Suppressor macrophage treated with lipopolysaccharide for 4 hours (primary cell): ENCODE data around the gene GRIK4.
"Not testable (repeated sequence)": the region's sequence is repeated elsewhere in the genome, so short reads cannot be mapped to it uniquely, and the experiment has no call there.

Experiments used
- DNase-seq: peaks from one replicate; pipeline ENCODE4 v3.0.0-alpha.2; 2020

GRIK4 gene

DNA sequence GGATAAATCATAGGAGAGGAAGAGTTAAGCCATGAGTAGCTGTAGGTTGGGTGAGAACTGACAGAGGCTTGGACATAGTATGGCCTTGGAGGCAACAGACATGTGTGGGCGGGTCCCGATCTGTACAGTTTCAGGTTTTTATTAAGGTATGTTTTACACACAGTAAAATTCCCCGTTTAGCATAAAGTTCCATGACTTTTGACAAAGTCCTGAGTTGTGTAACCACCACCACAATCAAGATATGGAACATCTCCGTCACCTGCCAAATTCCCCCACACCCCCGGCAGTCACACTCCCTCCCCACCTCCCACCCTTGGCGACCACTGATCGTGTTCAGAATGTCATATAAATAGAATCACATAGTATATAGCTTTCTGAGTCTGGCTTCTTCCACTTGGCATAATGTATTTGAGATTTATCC, 68.1 kb downstream of the GRIK4 start:
- DNase-seq, result no peak

DNA sequence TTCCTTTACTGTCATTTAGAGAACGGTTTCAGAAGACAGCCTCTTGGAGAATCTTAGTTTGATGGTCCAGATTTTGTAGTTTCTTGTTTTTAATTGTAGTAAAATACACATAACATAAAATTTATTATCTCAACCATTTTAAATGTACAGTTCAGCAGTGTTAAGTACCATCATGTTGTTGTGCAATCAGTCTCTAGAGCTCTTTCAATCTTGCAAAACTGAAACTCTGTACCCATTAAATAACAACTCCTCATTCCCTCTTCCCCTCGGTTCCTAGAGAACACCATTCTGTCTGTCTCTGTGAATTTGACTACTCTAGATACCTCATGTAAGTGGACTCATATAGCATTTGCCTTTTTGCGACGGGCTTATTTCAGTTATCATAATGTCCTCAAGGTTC, 69.8 kb downstream of the GRIK4 start:
- peak; percentile 29 for DNase-seq

DNA sequence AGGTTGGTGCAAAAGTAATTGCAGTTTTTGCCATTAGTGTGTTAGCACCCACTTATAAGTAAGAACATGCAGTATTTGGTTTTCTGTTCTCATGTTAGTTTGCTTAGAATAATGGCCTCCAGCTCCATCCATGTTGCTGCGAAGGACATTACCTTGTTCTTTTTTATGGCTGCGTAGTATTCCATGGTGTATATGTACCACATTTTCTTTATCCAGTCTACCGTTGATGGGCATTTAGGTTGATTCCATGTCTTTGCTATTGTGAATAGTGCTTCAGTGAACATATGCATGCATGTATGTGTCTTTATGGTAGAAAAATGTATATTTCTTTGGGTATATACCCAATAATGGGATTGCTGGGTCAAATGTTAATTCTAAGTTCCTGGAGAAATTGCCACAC, 71.0 kb downstream of the GRIK4 start:
- DNase-seq, result not testable (repeated sequence)

DNA sequence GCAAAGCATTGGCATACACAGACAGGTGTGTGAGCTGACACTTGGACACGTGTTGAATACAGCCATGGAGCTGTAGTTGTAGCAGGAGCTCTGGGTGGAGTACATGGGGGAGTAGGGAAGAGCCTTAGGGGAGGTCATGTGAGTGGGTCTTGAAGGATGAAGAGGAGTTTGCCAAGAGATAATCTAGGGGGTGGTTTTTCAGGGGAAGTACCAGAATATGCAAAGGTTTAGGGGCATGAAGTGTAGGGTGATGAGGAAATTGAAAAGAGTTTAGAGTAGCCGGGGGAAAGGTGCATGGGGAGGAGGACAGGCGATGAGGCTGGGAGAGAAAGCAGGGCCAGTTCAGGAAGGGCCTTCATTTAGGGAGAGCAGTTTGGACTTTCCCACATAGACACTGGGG, 74.5 kb downstream of the GRIK4 start:
- DNase-seq, result no peak

DNA sequence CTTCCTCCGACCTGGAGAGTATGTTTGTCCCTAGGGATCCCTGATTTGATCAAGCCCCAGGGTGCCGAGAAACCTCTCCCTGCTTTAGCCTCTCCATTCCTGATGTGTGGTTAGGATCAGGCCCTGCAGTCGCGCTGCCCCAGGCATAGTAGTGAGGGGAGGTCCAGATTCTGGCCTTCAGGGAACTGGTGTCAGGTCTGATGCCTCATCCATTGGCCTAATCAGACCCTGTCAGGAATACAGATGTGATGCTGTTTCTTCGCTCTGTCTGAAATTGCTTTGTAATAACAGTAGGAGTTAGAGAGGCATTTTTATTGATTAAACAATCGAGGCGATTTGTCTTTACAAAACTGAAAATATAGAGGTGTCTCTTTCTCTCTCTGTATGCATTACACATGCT, 75.2 kb downstream of the GRIK4 start:
- no peak for DNase-seq

DNA sequence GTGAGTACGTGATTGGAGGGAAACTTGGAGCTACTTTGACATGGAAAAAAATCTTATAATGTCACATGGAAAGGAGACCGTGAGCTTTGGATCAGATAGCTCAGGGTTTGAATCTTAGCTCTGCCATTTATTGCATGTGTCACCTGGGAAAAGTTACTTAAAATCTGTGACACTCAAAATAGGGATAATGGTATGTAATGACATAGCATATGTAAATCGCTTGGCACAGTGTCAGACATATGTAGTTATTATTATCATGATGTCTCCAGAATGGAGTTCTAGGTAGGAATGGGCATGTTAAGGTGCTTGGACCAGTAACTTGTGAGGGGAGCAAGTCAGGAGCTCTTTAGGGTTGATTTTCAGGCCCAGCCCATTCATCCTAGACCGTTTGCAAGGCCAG, 75.8 kb downstream of the GRIK4 start:
- no peak for DNase-seq

DNA sequence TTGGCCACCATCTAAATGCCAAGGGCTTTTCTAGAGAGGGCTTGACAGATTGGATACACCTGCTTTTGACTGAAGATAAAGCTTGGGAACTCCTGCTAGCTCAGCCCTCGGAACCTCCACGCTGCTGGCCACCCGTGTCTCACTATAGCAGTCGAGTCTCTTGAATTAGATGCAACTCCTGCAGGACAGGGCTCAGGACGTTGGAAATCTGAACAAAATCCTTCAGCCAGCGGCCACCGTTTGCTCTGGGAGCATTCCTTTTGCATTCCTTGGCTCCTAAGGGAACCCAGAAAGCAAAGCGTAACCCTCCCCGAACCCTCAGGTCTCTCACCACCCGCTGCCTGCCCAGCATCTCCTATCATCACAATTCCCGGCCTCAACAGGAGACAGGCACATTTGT, 77.8 kb downstream of the GRIK4 start:
- DNase-seq, result no peak

DNA sequence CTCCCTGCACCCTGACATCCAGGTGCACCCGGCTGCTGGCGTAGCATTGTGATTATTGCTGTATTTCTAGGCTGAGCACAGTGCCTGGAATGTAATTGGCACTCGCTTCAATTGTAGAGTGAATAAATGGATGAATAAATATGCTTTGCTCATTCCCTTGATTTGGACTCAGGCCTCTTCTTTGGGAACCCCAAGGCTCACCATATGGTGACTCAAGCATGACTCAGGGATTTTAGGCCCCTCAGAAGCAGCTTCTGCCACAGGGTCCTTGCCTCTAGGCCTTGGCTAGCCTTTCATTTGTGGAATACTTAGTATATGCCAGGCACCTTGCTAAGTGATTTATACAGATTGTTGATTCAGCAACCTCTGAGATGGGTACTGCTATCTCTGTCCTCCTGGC, 78.9 kb downstream of the GRIK4 start:
- no peak for DNase-seq

DNA sequence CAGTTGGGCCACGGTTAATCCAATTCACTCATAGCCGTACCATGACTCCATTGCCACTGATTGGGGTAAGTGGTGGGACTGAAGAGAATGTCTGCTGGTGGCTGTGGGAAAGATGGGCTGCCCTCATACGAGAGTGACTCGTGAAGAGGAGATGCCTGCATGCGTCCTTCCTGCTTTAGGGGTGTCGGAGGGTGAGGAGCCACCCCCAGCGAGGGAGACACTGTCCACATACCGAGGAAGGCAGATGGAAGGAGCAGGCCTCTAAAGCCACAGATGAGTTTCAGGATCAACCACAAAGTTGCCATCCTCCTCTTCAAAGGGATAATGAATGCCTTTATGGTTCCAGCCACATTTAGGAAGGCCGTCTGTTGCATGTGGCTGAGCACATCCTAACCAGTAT, 83.2 kb downstream of the GRIK4 start:
- DNase-seq, result no peak

DNA sequence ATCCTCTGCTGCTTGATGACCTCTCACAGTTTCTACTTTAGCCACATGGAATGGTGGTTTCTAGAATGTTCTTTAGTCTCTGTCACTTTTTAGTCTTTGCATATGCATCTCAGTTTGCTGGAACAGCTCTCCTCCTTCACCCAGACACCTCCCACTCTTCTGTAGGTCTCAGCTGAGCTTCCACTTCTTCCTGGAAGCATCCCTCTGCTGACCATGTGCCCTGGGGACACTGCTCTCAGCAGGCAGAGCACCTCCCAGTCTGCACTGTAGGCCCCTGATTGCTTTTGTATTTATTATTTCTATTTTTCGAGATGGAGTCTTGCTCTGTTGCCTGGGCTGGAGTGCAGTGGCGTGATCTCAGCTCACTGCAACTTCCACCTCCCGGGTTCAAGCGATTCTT, 84.0 kb downstream of the GRIK4 start:
- no peak for DNase-seq

DNA sequence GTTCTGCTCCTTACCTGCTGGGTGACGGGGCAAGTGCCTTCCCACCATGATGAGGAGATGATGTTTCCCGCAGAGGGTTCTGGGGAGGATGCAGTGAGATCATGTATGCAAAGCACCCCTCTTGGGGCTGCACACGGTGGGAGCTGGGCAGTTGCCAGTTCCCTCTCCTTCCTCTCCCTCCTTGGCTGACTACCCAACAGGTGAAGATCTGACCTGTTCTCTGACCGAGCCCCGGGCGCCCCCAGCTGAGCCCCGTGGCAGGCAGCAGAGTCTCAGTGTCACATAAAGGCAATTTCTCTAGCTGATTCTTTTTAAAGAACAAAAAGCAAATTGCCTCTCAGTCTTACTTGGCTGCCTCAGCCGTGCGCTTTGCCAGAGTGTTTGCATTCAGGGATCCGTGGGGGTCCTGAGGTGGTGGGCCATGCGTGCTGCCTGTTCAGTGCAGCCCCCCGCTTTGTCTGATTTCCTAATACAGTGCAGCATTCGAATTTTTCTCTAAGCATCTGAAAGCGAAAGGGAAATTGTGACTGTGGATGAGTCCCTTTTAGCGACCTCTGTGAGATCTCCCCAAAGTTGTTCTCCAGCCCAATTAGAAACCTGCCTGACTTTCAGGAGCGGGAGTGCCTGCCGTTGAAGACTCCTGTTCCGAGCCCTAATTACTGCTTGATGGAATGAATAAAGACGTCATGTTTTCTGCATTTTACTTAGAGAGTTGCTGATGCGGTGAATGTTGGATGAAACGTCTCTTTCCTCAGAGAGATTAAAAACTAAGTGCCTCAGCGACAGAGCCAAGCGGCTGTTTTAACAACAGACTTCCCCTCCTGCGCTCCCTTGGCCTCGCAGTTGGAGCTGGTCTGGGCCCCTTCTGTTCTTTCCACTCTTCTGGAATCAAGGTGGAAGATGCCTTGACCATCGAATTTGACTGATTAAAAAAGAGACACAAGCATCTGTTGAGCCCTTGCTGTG, 86.0 kb downstream of the GRIK4 start:
- DNase-seq, result no peak

DNA sequence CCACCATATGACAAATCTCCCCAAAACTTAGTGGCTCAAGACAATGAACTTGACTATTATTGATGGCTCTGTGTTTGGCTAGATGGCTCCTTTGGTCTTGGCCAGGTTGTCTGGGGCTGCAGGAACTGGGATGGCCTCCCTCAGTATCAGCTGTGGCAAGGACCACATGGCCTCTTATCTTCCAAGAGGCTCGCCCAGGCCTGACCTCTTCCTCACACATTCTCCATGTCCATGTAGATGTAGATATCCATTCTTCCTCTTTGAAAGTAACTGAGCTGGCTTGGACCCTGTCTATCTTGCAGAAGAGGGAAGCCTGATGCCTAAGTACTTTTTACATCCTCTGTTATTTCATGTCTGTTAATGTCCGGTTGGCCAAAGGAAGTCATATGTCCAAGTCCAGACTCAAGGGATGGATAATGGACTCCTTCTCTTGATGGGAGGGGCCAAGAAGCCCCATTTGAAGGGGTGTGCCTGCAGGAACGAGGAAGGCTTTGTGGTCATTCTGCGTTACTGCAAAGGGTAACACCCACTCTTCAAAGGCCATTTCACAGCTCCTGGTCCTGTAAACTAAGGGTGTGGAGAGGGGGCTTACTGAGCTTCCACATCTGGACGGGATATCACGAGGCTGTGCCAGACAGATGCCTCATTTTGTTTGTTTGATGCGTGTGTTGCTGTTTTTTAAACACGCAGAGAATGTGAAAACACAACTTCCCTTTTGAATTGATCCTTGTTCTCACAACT, 87.1 kb downstream of the GRIK4 start:
- DNase-seq, result no peak

DNA sequence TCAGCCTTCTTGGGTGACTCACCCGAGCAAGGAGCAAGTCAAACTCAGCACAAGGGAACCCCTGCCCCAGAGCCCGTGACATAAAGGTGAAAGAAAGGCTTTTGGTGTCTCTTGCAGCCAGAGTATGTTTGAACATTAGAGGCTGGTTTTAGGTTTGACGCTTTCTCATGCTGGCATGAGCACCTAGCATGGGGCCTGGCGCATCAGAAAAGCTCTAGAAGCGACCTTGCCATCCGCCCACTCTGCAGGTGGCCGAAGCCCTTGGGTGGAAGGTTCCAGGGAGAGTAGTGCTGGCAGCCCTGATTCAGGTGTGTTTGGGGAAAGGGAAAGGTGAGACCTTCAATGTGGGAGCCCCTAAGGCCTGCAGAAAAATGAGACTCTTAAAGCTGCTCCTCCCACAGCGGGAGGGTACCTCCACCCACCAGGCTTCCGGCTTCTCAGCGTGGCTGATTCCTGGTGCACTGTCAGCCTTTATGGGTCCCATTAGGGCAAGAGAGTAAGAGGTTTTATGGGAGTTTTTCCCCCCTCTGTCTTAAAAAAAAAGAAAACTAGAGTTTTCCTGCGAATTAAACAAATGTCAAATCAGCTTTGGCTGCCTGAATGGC, 88.4 kb downstream of the GRIK4 start:
- DNase-seq, result no peak

DNA sequence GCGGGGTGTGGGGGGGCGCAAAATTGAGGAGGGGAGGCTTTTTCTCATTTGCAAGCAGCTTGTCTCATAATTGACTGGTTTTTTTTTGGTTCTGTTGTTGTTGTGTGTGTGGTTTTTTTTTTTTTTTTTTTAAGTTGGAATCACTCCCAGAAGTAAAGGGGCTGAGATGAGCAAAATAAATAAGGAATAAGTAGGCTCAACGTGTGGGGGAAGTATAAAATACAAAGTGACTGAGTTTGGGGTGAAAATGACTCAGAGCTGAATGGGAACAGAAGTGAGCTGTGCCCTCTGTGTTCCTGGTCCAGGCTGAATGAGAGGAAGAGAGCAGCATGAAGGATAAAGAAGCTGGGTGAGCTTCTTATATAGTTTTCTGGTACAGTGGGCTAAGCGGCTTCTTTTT, 90.0 kb downstream of the GRIK4 start:
- DNase-seq, result peak; percentile 14

DNA sequence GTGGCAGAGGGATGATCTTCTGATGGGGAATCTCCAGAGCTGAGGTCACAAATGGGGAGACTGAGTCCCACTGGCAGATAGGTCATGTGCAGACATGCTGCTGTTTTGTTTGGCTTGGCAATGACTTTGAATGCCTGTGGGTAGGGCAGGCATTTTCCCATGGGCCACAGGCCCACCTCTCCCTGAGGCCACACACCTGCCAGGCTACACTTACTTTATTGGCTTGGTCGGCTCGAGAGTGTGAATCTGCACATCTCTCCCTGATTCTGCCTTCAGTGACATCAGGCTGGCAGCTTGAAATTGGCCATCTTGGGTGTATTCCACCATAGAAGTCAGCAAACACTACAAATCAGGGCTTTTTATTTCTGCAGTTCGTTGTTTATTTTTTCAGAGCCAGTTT, 91.5 kb downstream of the GRIK4 start:
- DNase-seq, result no peak

DNA sequence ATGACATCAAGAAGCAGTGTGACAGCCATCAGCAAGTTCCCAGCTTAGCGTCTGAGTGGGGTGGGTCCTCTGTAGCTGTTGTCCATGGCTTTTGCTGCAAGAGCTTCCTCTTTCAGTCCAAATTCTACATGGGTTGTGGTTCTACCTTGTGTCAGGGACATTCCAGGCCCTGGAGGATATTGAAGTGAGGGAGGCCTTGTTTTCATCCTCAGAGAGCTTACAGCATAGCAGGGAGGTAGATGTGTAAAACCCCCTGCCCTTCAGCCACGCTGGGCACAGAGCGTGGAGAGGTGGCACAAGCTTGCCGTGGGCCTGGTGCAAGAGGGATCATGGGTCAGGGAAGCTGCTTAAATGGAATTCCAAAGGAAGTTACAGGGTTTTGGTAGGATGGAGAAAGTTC, 93.9 kb downstream of the GRIK4 start:
- no peak for DNase-seq

DNA sequence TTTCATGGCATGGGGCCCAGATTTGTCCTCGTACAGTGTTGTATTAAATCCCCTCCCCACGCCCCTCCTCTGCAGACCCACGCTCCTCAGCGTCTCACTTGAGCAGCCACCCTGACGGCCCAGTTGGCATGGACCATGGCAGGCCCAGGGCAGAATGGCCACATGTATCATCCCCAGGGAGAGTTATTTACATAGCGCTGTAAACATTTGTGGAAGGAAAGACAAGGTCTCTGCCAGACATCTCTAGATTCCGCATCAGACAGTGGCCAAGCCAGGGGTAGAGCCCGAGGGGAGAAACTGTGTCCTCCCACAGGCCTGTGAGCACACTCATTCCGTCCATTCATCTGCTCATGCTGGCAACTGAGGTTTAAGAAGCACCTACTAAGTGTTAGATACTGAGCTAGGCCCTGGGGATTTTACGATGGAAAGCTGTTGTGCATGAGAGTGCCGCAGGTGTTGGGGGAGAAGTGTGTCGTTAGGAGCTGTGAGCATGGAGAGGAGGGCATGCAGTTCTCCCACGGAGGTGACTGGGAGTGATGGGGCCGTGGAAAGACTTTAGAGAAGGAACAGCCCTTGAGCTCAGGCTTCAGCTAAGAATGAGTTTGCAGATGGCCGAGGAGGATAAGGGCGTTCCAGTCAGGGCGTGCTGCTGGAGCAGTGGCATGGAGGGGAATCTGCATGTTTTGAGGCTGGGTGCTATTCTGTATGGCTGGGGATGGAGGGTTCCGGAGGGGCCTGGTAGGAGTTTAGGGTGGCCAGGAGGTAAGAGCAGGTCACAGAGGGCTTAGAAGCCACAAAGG, 94.9 kb downstream of the GRIK4 start:
- no peak for DNase-seq

DNA sequence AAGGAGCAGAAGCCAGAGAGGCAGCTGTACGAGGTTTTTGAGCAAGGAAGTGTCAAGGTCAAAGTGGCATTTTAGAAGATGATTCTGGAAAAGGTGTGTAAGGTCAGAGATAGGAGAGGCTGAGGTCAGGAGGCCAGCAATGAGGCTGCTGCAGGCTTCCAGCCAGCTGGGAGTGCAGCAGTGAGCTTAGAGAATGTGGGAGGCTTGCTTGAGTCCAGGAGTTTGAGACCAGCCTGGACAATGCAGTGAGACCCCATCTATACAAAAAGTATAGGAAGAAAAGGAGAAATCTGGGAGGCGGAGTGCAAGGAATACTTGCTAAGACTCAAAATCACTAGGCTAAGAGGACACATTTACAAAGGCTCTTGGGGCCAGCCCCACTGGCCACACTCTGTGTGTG, 96.5 kb downstream of the GRIK4 start:
- DNase-seq, result no peak

DNA sequence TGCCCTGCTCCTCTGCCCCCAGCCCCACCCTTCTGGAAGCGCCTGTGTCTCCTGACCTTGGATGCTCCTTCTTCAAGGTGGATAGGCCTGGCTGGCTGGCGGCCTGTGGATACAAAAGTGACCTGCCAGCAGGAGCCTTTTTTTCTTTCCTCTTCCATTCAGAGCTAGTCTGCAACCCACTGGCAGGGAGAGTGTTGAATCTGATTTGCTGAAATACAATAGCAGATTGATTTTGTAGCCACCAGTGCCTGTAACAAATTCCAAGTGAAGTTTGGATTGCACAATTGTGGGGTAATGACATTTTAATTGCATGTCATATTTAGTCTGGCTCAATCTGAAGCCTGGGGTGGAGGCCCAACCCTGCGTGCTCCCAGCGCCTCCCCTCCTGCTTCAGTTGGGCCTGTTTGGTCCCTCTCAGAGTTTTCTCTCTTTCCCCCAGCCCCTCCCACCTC, 97.2 kb downstream of the GRIK4 start:
- DNase-seq, result no peak

DNA sequence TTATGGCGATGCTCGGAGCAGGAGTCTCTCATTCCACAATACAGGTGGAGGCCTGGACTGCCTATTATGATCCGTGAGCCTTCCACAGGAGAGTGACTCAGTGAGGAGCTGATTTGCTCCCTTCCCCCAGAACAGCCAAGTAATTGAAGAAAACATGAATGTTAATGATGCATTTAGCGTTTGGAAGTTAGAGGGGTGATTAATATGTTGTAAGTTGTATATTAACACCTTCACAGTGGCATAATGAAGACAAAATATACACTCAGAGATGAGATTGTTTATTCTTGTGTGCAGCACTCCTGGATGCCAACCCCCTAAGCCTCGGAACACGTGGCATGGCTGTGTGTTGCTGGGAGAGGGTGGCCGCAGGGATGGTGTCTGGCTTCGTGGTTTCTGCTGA, 98.6 kb downstream of the GRIK4 start:
- no peak for DNase-seq

DNA sequence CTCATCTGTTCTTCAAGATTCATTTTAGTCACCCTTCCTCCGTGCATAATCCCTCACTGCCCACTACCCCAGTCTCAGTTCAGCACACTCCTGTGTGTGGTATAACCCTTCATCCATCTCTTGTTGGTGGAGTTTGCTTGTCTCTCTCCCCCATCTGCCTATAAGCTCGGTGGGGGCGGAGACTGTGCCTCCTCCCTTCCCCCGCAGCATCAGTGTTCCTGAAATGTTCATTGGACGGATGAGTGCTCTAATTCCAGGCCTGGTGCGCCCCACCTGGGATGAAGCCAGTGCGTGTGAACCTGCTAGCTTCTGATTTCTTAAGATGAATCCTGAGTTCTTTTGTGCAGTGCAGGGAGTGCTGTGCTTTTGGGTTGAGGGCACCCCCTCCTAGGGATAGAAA, 100.0 kb downstream of the GRIK4 start:
- no peak for DNase-seq

DNA sequence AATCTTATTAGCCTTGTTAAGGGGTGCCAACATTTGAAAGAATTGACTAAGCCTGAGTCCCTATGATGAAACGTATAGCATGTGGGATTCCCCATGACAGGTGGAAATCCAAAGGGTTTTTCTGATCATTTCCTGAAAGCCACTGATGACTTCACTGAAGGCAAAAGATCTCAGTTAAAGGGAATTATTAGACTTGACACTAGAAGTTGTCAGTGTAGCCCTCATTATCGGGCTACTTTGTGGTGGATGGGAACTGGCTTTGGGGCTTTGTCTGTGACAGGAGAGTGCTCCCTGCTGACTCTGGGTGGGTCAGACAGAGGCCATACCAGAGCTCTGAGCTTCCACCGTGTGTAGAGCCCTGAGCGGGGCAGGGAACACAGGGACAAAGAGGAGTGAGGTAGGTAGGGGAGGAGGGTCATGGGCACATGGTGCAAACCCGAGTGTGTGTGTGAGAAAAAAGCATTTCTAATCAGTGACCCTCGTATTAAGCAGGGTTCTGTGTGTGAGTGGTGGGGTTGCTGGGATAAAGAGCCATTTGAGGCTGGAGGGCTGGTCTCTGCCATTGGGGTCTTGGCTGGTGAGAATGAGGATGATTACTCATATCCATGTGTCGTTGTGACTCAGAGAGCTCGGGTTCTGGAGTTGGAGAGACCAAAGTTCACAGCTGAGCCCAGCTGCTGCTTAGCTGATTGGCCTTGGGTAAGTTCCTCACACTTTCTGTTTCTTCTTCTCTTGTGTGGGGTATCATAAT, 101.1 kb downstream of the GRIK4 start:
- peak; percentile 81 for DNase-seq
